GM18951 (cell line): ENCODE results near the gene VSIG10L2.

Experiments
- POLR2A ChIP-seq: IDR thresholded peaks from 4 replicates; pipeline ENCODE4 v1.6.1; 2011; ENCODE audit warnings: mild to moderate bottlenecking; ENCODE audit not compliant: insufficient read length, insufficient read depth; ENCODE audit errors: extremely low read depth
- in situ Hi-C: fragments of 300-500 bp; cut with MboI; formaldehyde crosslinking; loops from one replicate; pipeline ENCODE4 v1.12.0; 2022; ENCODE audit warnings: low sequenced_read_pairs, mixed read lengths, inconsistent platforms; ENCODE audit not compliant: unreplicated experiment

Gene VSIG10L2

DNA sequence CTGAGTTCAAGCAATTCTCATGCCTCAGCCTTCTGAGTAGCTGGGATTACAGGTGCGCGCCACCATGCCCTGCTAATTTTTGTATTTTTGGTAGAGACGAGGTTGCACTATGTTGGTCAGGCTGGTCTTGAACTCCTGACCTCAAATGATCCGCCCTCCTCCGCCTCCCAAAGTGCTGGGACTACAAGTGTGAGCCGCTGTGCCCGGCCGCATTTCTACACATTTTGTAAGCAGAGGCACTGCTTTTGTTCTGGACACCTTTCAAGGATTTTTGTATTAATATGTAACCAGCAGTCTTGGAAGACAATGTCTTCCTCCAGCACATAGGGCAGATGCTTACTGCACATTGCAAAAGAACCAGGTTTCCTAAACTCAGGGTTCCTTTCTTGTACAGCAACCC, 11.4 kb upstream of the VSIG10L2 start:
- TF ChIP-seq POLR2A: no peak
- in situ Hi-C loops: no loop called here

DNA sequence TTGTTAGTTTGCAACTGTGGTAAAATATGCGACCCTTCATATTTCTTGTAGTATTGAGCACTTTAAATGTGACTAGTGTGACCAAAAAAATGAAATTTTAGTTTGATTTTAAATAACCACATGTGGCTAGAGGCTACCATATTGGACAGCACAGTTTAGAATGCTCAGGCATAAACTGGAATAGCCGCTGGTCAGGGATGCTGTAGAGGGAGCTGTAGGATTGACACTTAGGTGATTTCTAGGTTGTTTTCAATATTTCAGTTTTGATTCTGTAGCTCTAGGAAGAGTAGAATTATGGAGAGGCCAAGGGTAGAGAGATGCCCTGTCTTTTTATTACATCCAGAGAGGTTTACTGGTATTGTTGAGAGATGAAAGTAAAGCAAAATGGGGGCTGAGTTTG, 10.8 kb upstream of the VSIG10L2 start:
- no peak for TF ChIP-seq POLR2A
- in situ Hi-C loops: no loop called here

DNA sequence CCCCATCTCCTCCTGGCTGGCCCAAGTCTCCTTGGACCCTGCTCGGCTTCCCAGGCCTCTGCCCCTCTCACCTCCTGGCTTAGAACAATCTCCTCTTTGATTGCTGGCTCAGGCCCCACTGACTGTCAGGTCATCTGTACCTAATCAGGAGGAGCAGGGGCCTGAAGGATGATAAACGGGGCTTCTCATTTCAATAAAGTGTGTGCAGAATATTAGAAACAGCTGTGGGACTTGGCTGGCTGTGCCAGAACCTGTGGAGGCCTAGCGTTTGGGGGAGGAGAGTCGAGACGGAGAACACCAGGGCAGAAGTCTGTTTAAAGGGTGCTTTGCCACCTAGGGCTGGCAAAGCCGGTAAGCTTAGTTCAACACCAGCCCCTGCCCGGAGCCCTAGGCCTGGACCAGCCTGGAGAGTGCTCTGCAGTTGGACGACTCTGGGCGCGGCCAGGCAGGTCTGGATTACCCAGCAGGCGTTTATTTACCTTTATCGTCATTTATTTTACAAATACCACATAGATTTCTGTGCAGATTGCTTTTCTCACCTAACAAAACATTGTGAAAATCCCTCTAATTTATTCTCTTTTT, 10.1 kb upstream of the VSIG10L2 start:
- no peak for TF ChIP-seq POLR2A
- in situ Hi-C loops: no loop called here

DNA sequence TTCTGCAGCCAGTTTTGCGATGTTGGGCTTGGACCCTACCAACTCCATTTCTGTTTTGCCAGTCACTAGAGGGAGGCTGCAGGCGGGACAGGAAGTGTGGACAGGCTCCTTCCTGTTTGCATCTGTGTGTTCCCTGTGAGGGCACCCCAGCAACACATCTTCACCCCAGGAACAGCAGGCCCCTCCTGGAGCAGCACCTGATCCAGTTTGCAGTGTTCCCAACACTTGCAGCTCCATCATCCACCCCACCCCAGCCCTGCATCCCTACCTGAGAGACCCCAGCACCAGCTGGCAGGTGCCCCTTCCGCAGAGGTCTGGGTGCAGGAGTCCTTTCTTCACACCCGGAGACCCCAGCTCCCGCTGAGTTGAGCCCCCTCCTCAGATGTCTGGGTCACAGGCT, 7.4 kb upstream of the VSIG10L2 start:
- no peak for TF ChIP-seq POLR2A
- in situ Hi-C loops: no loop called here

DNA sequence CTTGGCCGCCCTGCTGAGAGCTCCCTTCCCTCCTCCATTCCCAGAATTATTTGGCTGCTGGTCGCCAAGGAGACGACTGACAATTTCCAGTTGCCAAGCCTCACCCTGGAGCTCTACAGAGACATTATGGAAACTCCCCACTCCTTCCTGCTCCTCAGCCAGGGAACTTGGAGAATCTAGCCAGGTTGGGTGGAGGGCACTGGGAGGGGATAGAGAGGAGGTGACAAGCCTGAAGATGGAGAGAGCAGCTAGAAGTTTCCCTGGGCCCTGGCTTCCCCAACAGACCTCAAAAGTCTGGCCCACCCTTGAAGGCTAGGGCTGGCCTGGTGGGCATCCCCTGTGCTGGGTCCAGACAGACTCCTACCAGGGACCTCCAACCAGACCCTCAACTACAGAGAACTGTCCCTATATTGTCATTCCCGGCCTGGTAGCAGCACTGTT, 6.7 kb upstream of the VSIG10L2 start:
- TF ChIP-seq POLR2A: no peak
- in situ Hi-C loops: no loop called here

DNA sequence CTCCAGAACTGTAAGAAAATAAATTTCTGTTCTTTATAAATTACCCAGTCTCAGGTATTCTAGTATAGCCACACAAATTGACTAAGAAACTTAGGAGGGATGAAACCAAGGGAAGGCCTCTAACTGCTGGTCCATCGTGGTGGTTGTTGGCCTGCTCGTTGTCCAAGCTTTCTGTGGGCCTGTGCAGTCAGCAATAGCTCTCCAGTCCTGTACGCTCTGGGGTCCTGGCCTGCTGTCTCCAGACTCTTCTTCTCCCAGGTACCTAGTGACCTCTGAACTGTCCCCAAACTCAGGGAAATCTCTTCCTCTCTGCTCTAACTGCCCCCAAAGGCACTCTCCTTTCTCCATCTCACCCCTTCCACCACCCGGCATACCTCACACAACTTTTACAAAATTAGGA, 5.7 kb upstream of the VSIG10L2 start:
- in situ Hi-C loops: no loop called here
- TF ChIP-seq POLR2A: no peak

DNA sequence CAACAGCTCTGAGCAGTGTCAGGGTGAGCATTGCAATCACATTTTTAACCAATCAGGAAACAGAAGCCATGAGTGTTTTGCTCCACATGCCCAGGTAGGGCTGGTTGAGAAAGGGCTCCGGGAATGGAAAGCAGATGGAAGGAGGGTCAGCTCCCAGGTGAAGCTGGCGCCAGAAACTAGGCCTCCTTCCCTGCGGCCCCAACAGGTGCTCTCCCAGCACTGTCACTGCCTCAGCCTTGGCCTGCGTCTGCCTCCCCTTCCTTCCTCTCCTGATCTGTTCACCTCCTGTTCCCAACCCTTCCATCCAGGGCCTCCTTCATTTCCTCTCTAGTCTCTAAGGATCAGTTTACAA, 4.6 kb upstream of the VSIG10L2 start:
- in situ Hi-C loops: no loop called here
- no peak for TF ChIP-seq POLR2A

DNA sequence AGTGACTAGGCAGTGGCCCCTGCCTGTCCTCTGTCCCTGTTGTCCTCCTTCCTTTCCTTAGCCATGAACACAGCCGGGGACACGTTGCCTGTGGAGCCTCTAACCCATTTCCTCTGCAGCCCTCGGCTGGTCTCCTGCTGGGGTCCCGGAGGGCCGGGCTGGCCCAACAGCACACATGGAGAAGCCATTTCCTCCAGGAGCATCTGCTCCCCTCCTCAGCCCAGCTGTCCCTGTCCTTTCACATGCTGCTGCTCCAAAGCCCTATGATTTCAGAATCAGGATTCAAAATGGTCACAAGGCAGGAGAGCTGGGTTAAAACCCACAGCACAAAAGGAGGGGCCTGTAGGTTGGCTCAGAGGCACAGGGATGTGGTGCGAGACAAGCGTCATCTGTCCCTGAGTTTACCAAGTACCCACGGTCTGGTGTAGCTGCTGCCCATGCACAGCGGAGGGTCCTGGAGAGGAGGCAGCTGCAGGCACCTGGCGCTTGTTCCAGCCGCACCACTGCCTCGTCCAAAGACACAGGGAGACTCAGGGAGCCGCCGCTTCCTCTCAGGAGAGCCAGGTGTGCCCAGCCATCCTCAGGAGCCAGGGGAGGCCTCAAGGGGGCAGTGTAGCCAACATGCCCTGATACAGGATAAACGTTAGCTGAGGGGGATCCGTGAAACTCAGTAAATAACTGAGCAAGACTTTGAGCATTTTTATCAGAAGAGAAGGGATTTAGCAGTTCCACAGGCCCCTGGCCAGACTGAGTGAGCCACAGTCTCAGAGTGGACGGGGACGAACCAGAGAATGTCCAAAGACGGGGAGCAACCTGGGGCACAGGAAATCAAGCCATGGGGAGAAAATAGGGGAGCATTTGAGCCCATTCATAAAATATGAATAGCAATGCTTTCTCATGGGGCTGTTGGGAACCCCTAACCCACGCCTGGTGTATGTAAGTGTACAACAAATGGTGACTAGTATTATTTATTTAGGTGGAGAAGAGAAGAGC, 3.9 kb upstream of the VSIG10L2 start:
- in situ Hi-C loops: no loop called here
- TF ChIP-seq POLR2A: no peak

DNA sequence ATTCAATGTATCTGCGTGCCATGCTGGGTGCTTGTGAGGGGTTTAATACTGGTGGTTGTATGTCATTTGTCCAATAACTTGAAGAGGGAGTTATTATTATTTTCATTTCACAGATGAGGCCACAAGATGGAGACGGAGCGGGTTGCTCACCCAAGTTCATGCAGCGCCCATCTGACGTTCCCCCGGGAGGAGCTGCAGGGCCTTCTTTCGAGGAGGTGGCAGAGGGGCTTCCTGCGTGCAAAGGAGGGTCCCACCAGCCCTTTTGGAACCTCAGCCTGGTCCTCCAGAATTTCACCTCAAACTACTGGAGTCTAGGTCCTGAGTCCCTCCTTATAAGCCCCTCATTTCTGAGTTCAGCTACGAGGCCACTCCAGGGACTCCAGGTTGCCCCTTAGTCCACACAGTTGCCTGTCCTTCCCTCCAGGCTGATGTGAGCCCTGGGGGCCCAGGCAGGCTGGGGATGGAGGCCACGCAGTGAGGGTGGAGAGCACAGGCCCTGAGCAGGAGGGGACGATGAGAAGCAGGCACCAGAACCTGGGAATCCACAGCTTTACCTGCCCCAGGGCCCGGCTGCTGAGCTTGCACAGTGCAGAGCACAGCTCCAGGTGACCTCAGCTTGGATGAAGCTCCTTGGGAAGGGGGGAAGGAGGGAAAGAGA, 2.9 kb upstream of the VSIG10L2 start:
- TF ChIP-seq POLR2A: no peak
- in situ Hi-C loops: no loop called here

DNA sequence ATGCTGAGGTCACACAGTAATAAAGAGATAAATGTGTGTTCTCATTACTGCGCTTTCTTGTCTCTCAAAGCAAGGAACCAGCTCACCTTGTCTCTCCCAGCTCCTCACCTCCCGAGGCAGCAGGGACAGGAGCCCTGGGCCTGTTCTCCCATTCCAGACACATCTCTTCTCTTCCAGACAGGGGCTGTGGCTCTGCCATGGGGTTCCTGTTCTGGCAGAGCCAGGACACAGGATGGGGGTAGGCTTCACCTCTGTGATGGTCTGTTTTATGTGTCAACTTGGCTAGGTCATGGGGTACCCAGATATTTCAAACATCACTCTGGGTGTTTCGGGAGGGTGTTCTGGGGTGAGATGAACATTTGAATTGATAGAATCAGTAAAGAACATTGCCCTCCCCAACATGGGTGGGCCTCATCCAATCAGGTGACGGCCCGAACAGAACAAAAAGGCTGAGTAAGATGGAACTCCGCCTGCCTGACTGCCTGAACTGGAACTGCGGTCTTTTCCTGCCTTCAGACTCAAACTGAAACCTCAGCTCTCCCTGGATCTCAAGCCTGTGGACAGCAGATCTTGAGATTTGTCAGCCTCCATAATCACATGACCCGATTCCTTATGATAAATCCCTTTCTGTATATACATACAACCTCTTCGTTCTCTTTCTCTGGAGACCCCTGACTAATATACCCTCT, 2.0 kb upstream of the VSIG10L2 start:
- in situ Hi-C loops: no loop called here
- no peak for TF ChIP-seq POLR2A

DNA sequence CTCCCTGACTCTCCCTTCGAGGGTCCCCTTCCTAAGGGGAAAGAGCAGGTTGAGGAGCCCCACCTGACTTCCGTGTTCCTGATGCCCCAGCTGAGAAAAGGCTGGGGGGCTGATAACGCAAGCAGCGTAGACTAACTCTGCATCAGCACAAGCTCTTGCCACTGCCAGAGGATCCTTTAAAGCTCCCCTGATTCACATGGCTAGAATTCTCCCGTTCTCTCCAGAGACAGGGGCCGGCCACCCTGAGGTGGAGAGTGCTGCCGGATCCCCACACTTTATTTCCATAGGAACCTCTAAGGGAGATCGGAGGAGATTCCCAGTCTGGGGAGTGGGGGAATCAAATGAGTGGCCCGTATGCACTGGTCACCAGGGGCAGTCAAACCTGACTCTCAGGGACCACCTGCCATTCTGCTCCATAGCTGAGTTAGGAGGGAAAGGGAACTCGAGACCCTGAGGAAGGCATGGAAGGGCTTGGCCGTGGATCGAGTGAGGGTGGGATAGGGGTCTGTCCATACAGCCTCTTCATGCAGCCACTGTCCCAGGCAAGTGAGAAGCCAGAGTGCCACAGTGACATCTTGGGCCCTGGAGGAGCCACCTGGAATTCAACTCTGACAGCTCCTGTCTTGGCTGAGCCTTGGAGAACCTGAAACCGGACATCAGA, 1.4 kb upstream of the VSIG10L2 start:
- in situ Hi-C loops: no loop called here
- no peak for TF ChIP-seq POLR2A

DNA sequence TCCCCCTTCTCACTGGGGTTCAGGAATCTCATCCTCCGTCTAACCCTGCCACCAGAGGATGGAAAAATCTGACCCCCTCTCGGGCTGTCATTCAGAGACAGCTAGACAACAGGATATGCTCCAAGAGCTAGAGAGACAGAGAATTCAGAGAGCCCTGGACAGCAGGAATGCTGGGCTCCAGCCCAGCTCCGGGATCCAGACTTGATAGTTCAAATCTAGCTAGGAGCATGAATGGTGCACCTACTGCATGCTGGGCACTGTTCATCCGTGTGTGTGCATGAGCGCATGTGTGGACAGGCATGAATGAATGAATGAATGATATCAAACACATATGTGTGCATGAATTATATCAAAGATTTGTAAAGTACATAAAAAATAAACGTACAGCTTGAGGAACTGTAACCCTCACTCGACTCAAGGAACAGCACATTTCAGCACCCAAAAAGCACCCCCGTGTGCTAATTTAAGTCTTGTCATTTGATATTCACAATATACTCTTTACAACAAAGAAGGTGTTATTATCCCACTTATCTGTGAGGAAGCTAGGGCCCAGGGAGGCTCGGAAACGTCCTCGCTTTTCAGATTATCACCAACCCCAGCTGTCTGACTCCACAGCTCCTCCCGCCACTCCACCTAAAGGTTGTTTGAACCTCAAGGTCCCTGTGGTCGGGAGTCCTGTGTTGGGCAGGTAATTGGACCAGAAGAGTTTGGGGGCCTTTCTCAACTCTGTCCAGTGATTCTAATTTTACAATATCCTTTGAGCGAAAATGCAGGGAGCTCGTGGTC, 640 bp upstream of the VSIG10L2 start:
- TF ChIP-seq POLR2A: no peak
- in situ Hi-C loops: no loop called here
